ENCODE results near the gene NBAS. TPM values are rescaled to one million over a fixed set of nuclear protein-coding genes. Genes with fewer than 3 reads are reported as not detected.

Gene NBAS
- total RNA-seq, 3 donors from 2014 or later (not counting 1 experiment from before 2014, with no cell fraction given): 27.8 to 34.7 (median 29.2) TPM

GRCh38 chr2:15238028-15238427, 323.1 kb downstream of the NBAS start:
- ATAC-seq (no peak), DNase-seq (no peak)
- peaks cover 2% of the 10 kb centered on the region for H3K36me3 ChIP-seq (ENCODE audit: control insufficient read depth, insufficient read depth, low read length)
- peaks cover under 1% of the 10 kb centered on the region for H3K4me1 ChIP-seq (ENCODE audit: control insufficient read depth, insufficient read depth, low read length)
- no peaks in the 10 kb centered on the region for H3K27me3 Mint-ChIP-seq (ENCODE audit: low read depth in 2 of 2)
- peaks cover 11 to 24% of the 10 kb centered on the region in 2 donors for H3K4me1 Mint-ChIP-seq
- no peak overlapping the region for H3K4me3 Mint-ChIP-seq
- intact Hi-C loops (cut with micrococcal nuclease): no loop called here
- H3K27ac ChIP-seq (ENCODE audit: low read length): no peak overlapping the region
- no peak overlapping the region for H3K4me3 ChIP-seq (ENCODE audit: low read length)
- H3K9me3 ChIP-seq (ENCODE audit: control insufficient read depth, insufficient read depth, low read length): no peaks in the 10 kb centered on the region
- H3K36me3 Mint-ChIP-seq: peaks cover 6% of the 10 kb centered on the region
- no peaks in the 10 kb centered on the region for H3K9me3 Mint-ChIP-seq
- H3K27me3 ChIP-seq (ENCODE audit: control insufficient read depth, insufficient read depth, low read length): no peaks in the 10 kb centered on the region
- WGBS (ENCODE audit: insufficient coverage): 88% methylated on average over 5 of the region's 5 CpGs
- no peak overlapping the region for H3K27ac Mint-ChIP-seq
- no peak for TF ChIP-seq CTCF (IDR thresholded peaks at IDR 0.05)

GRCh38 chr2:15230599-15231192, 330.4 kb downstream of the NBAS start:
- Mint-ChIP-seq H3K4me1 (peaks cover 5 to 14% of the 10 kb centered on the region in 2 donors), H3K36me3 (no peaks in the 10 kb centered on the region)
- no peak for TF ChIP-seq CTCF (IDR thresholded peaks at IDR 0.05)

GRCh38 chr2:15226661-15227060, 334.5 kb downstream of the NBAS start:
- H3K4me1 Mint-ChIP-seq: no peaks in the 10 kb centered on the region
- Histone ChIP-seq H3K27ac (ENCODE audit: low read length) (no peak overlapping the region), H3K36me3 (ENCODE audit: control insufficient read depth, insufficient read depth, low read length) (peaks cover 12% of the 10 kb centered on the region), H3K4me1 (ENCODE audit: control insufficient read depth, insufficient read depth, low read length) (no peaks in the 10 kb centered on the region), H3K9me3 (ENCODE audit: control insufficient read depth, insufficient read depth, low read length) (no peaks in the 10 kb centered on the region), H3K4me3 (ENCODE audit: low read length) (no peak overlapping the region), H3K27me3 (ENCODE audit: control insufficient read depth, insufficient read depth, low read length) (no peaks in the 10 kb centered on the region)
- no peak for DNase-seq
- H3K36me3 Mint-ChIP-seq: no peaks in the 10 kb centered on the region
- intact Hi-C loops (cut with micrococcal nuclease): no loop called here
- no peak overlapping the region for H3K27ac Mint-ChIP-seq
- H3K4me3 Mint-ChIP-seq: no peak overlapping the region
- 76% methylated on average over 2 of the region's 2 CpGs for WGBS (ENCODE audit: insufficient coverage)
- H3K27me3 Mint-ChIP-seq (ENCODE audit: low read depth in 2 of 2): no peaks in the 10 kb centered on the region
- no peak for ATAC-seq
- no peak for TF ChIP-seq CTCF (IDR thresholded peaks at IDR 0.05)
- no peaks in the 10 kb centered on the region for H3K9me3 Mint-ChIP-seq

More at GRCh38 chr2:15230599-15231192, 330.4 kb downstream of the NBAS start:
- Histone ChIP-seq H3K4me1 (ENCODE audit: control insufficient read depth, insufficient read depth, low read length) (no peaks in the 10 kb centered on the region), H3K36me3 (ENCODE audit: control insufficient read depth, insufficient read depth, low read length) (peaks cover 17% of the 10 kb centered on the region), H3K27ac (ENCODE audit: low read length) (no peak overlapping the region), H3K9me3 (ENCODE audit: control insufficient read depth, insufficient read depth, low read length) (no peaks in the 10 kb centered on the region), H3K4me3 (ENCODE audit: low read length) (no peak overlapping the region), H3K27me3 (ENCODE audit: control insufficient read depth, insufficient read depth, low read length) (no peaks in the 10 kb centered on the region)
- no peak for DNase-seq
- Mint-ChIP-seq H3K27me3 (ENCODE audit: low read depth in 2 of 2) (no peaks in the 10 kb centered on the region), H3K9me3 (no peaks in the 10 kb centered on the region), H3K27ac (no peak overlapping the region), H3K4me3 (no peak overlapping the region)
- intact Hi-C loops (cut with micrococcal nuclease): no loop called here
- WGBS (ENCODE audit: insufficient coverage): 100% methylated on average over 4 of the region's 7 CpGs
- ATAC-seq: no peak

GRCh38 chr2:15225131-15225530, 336.0 kb downstream of the NBAS start:
- H3K36me3 Mint-ChIP-seq: no peaks in the 10 kb centered on the region
- Histone ChIP-seq H3K36me3 (ENCODE audit: control insufficient read depth, insufficient read depth, low read length) (peaks cover 7% of the 10 kb centered on the region), H3K9me3 (ENCODE audit: control insufficient read depth, insufficient read depth, low read length) (no peaks in the 10 kb centered on the region), H3K27ac (ENCODE audit: low read length) (no peak overlapping the region), H3K27me3 (ENCODE audit: control insufficient read depth, insufficient read depth, low read length) (no peaks in the 10 kb centered on the region), H3K4me3 (ENCODE audit: low read length) (no peak overlapping the region), H3K4me1 (ENCODE audit: control insufficient read depth, insufficient read depth, low read length) (no peaks in the 10 kb centered on the region)
- no peaks in the 10 kb centered on the region for H3K9me3 Mint-ChIP-seq
- no peak for TF ChIP-seq CTCF (IDR thresholded peaks at IDR 0.05)
- intact Hi-C loops (cut with micrococcal nuclease): no loop called here
- no peaks in the 10 kb centered on the region for H3K27me3 Mint-ChIP-seq (ENCODE audit: low read depth in 2 of 2)
- no peak overlapping the region for H3K27ac Mint-ChIP-seq
- no peak for DNase-seq
- no peak overlapping the region for H3K4me3 Mint-ChIP-seq
- ATAC-seq: no peak
- WGBS (ENCODE audit: insufficient coverage): 96% methylated on average over 3 of the region's 4 CpGs
- no peaks in the 10 kb centered on the region for H3K4me1 Mint-ChIP-seq

All from natural killer cell (primary cell).